Measurements from ENCODE around the gene CLSTN1. TPM values are rescaled to one million over a fixed set of nuclear protein-coding genes. Genes with fewer than 3 reads are reported as not detected.
"Not testable (repeated sequence)": the region's sequence is repeated elsewhere in the genome, so short reads cannot be mapped to it uniquely, and the experiment has no call there.

CLSTN1 gene
- total and polyA plus RNA-seq, 2 donors = 59.6 to 90.6 TPM

DNA sequence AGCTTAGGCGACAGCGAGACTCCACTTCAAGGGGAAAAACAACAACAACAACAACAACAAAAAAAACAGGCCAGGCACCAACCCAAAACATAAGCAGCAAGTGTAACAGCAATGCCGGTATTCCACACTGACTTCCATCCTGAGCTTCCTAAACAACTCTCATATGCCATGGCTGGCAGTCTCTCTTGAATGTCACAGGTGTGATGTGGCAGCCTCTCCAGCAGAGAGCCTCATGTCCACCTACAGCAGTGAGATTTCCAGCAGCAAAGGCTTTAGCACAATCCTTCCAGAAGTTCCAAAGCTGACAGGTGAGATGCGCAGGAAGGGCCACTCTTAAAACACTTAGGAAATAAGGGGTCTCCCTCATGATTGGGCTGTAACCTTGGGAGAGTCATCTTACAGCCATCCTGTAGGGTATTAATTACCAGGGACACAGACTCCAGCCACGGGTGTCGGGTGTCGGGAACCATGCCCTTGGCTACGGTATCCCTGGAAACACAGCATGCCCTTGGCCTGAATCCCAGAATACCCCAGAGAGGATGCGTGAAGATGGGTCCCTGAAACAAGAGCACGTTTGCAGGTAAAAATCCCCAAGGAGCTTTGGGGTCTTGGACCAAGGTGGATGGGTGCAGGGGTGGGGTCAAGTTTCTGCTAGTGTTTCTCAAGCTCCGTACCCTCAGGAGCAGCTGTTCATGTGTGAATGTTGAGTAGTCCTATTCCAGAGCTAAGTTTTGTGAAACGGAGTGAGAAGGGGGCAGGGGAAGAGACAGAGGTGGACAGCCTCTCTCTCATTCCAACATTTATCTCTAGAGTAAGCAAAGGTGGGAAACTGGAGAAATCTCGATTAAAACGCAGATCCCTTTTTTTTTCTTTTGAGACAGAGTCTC lies 31.4 kb downstream of the CLSTN1 start:
- H3K4me3 ChIP-seq (ENCODE audit: low read depth, low read length) = no peak overlapping the region
- DNase-seq (ENCODE audit: extremely low spot score) = no peak
- H3K4me1 ChIP-seq (ENCODE audit: insufficient read depth) = peaks cover 2% of the 10 kb centered on the region
- H3K36me3 ChIP-seq (ENCODE audit: insufficient read depth) = no peaks in the 10 kb centered on the region
- no peak overlapping the region for H3K27ac ChIP-seq (ENCODE audit: low read depth)
- WGBS = 61% methylated on average over 14 of the region's 14 CpGs

DNA sequence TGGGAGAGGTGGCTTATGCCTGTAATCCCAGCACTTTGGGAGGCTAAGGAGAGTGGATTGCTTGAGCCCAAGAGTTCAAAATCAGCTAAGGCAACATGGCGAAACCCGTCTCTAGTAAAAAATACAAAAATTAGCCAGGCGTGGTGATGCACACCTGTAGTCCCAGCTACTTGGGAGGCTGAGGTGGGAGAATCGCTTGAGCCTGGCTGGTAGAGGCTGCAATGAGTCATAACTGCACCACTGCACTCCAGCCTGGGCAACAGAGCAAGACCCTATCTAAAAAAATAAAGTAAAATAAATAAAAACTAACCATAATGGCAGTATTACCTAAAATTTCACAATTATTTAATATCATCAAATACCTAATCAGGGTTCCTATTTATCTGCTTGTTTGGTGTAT lies 34.1 kb downstream of the CLSTN1 start:
- H3K27ac ChIP-seq (ENCODE audit: low read depth); H3K4me3 ChIP-seq (ENCODE audit: low read depth, low read length); DNase-seq (ENCODE audit: extremely low spot score); H3K4me1 ChIP-seq (ENCODE audit: insufficient read depth); H3K36me3 ChIP-seq (ENCODE audit: insufficient read depth): not testable (repeated sequence)
- 97% methylated on average over 4 of the region's 4 CpGs for WGBS

DNA sequence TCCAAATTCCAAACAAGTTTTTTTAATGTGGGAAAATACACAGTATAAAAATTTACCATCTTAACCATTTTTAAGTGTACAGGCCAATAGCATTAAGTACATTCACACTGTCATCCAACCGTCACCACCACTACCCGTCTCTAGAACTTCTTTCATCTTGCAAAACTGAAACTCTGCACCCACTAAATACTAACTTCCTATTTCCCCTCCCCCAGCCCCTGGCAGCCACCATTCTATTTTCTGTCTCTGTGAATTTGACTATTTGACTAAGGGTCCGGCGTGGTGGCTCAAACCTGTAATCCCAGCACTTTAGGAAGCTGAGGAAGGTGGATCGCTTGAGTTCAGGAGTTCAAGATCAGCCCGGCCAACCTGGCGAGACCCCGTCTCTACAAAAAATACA lies 36.1 kb downstream of the CLSTN1 start:
- no peak overlapping the region for H3K4me3 ChIP-seq (ENCODE audit: low read depth, low read length)
- 91% methylated on average over 8 of the region's 8 CpGs for WGBS
- H3K4me1 ChIP-seq (ENCODE audit: insufficient read depth) = peaks cover 2% of the 10 kb centered on the region
- no peak for DNase-seq (ENCODE audit: extremely low spot score)
- no peaks in the 10 kb centered on the region for H3K36me3 ChIP-seq (ENCODE audit: insufficient read depth)
- no peak overlapping the region for H3K27ac ChIP-seq (ENCODE audit: low read depth)

DNA sequence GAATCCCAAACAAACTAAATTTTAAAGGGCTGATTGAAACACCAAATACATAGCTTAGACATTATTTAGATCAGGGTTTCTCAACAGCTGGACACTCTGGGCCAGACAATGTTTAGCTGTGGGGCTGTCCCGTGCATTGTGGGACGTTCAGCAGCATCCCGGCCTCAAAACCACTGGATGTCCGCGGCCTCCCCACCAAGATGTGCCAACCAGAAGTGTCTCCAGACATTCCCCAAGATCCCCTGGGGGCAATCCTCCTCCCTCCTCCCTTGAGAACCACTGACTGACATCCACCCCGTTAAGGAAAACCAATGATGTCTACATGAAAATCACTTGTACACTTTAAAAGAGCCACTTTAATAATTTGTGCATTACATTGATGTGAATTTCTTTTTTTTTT lies 38.4 kb downstream of the CLSTN1 start:
- DNase-seq (ENCODE audit: extremely low spot score) = no peak
- Histone ChIP-seq H3K4me3 (ENCODE audit: low read depth, low read length) (no peak overlapping the region), H3K36me3 (ENCODE audit: insufficient read depth) (no peaks in the 10 kb centered on the region), H3K27ac (ENCODE audit: low read depth) (no peak overlapping the region), H3K4me1 (ENCODE audit: insufficient read depth) (no peaks in the 10 kb centered on the region)
- WGBS = 64% methylated on average over 6 of the region's 6 CpGs

DNA sequence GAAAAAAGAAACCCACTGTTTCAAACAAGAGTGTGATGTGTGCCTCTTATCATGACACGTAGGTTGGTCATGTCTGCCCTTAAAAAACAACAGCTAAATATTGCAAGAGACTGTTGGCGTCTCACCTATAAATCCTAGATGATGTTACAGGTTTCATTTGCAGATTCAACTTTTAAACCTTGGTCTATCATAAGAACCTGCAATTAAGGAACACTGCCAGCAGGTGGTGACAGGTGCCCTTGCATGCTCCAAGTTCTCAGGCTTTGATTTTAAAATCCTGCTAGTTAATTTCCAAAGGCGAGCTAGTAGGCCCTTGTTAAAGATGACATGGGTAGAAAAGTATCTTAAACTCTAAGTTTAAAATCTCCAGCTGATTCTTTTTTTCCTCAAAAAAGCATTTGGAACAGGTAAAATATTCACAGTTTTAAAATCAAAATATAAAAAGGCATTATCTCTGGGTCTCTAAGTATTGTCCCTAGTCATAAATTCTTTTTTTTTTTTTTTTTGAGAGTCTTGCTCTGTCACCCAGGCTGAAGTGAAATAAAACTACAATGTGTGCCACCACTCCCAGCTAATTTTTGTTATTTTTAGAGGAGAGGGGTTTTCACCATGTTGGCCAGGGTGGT lies 39.1 kb downstream of the CLSTN1 start:
- whole genome bisulfite sequencing = 80% methylated on average over 3 of the region's 3 CpGs
- no peak for DNase-seq (ENCODE audit: extremely low spot score)

DNA sequence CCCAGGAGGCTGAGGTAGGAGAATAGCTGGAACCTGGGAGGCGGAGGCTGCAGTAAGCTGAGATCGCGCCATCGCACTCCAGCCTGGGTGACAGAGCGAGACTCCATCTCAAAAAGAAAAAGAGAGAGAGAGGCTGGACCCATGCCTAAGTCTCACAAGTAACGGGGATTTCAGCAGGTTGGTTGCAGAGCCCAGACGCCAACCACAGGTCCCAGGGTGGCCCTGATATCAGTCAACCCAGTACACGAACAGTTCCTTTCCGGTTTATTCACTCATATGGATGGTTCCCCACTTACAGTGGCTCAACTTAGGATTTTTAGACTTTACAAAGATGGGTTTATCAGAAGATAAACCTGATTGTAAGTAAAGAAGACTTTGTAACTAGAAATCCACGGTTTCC lies 40.9 kb downstream of the CLSTN1 start:
- H3K27ac ChIP-seq (ENCODE audit: low read depth) = no peak overlapping the region
- 98% methylated on average over 10 of the region's 10 CpGs for WGBS
- no peaks in the 10 kb centered on the region for H3K4me1 ChIP-seq (ENCODE audit: insufficient read depth)
- no peaks in the 10 kb centered on the region for H3K36me3 ChIP-seq (ENCODE audit: insufficient read depth)
- no peak overlapping the region for H3K4me3 ChIP-seq (ENCODE audit: low read depth, low read length)
- no peak for DNase-seq (ENCODE audit: extremely low spot score)

More for the DNA sequence above, 39.1 kb downstream of the CLSTN1 start:
- Histone ChIP-seq H3K36me3 (ENCODE audit: insufficient read depth) (no peaks in the 10 kb centered on the region), H3K4me1 (ENCODE audit: insufficient read depth) (no peaks in the 10 kb centered on the region), H3K4me3 (ENCODE audit: low read depth, low read length) (no peak overlapping the region), H3K27ac (ENCODE audit: low read depth) (no peak overlapping the region)

DNA sequence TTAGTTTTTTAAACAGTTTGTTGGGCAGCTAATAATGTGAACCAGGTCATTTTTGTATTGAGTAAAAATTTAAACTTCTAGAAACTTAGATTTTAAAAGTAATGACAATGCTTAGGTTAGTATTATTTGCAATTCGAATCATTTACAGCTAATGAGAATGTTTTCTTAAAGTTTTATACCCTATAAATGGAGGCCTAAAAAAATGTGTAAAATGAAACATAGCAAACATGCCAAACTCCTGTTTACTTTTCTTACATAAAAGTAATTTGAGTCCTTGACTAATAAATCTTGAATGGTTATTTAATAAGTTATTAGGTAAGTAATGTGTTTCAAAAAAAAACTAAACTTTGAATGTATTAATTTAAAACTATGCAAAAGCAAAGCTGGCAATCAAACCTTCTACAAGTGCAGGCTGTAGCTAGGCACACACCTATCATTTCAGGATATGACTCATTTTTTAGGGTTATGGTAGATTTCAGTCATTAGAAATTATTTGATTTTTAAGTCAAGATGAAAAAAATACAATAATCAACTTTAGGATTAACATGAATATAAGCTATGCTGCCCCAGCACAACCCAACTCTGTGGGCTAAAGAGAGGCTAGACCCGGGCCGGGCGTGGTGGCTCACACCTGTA lies 41.5 kb downstream of the CLSTN1 start:
- Histone ChIP-seq H3K4me1 (ENCODE audit: insufficient read depth) (no peaks in the 10 kb centered on the region), H3K36me3 (ENCODE audit: insufficient read depth) (no peaks in the 10 kb centered on the region), H3K27ac (ENCODE audit: low read depth) (no peak overlapping the region), H3K4me3 (ENCODE audit: low read depth, low read length) (no peak overlapping the region)
- no peak for DNase-seq (ENCODE audit: extremely low spot score)
- 88% methylated on average over 4 of the region's 4 CpGs for WGBS

DNA sequence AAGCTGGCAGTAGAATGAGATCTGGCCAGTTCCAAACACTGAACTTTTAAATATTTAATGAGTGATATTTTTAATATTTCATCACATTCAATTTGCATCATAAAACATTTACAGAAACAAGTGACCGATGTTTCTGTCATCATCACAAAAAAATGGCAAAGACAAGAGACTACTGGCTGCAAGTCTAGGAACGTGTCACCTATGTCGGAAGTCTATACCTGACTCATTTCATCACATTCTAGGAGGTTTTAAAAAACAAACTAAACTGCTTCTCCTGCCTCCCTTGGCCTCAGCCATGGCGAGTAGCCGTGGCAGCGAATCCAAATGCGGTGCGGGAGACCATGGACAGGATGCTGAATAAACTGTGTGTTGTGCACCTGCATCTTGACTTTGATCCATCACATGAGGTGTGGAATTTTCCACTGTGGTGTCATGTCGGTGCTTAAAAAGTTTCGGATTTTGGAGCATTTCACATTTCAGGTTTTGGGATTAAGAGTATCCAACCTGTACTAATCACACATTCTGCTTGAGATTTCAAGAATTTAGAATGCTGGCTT lies 43.1 kb downstream of the CLSTN1 start:
- no peak overlapping the region for H3K27ac ChIP-seq (ENCODE audit: low read depth)
- H3K4me3 ChIP-seq (ENCODE audit: low read depth, low read length) = no peak overlapping the region
- H3K4me1 ChIP-seq (ENCODE audit: insufficient read depth) = no peaks in the 10 kb centered on the region
- WGBS = 94% methylated on average over 10 of the region's 10 CpGs
- no peaks in the 10 kb centered on the region for H3K36me3 ChIP-seq (ENCODE audit: insufficient read depth)
- DNase-seq (ENCODE audit: extremely low spot score) = no peak

DNA sequence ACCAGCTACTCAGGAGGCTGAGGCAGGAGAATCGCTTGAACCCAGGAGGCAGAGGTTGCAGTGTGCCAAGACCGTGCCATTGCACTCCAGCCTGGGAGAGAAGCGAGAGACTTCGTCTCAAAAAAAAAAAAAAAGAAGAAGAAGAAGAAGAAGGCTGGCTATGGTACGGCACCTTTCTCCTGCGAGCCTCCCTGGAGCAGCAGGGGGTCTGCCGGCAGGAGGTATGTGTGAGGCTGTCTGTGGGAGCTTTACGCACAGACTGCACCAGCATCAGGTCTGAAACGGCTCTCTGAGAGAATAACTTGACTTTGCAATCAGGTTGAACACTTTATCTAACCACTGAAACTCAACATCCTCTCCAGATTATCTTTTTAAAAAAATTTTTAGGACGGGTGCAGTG lies 44.9 kb downstream of the CLSTN1 start:
- no peak for DNase-seq (ENCODE audit: extremely low spot score)

DNA sequence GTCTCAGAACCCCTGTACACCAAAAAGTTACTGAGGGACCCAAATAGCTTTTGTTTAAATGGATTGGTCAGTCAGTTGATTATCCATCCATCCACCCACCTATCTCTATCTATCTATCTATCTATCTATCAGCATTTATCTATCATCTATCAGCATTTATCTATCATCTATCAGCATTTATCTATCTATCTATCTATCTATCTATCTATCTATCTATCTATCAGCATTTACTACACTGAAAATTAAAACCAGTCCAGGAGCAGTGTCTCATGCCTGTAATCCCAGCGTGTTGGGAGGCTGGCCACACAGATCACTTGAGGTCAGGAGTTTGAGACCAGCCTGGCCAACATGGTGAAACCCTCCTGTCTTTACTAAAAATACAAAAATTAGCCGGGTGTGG lies 47.1 kb downstream of the CLSTN1 start:
- Histone ChIP-seq H3K4me1 (ENCODE audit: insufficient read depth) (no peaks in the 10 kb centered on the region), H3K36me3 (ENCODE audit: insufficient read depth) (no peaks in the 10 kb centered on the region), H3K27ac (ENCODE audit: low read depth) (no peak overlapping the region), H3K4me3 (ENCODE audit: low read depth, low read length) (no peak overlapping the region)
- no peak for DNase-seq (ENCODE audit: extremely low spot score)
- 97% methylated on average over 2 of the region's 2 CpGs for WGBS

More for the DNA sequence above, 44.9 kb downstream of the CLSTN1 start:
- 92% methylated on average over 10 of the region's 10 CpGs for WGBS
- Histone ChIP-seq H3K36me3 (ENCODE audit: insufficient read depth) (no peaks in the 10 kb centered on the region), H3K4me1 (ENCODE audit: insufficient read depth) (no peaks in the 10 kb centered on the region), H3K27ac (ENCODE audit: low read depth) (no peak overlapping the region), H3K4me3 (ENCODE audit: low read depth, low read length) (no peak overlapping the region)

DNA sequence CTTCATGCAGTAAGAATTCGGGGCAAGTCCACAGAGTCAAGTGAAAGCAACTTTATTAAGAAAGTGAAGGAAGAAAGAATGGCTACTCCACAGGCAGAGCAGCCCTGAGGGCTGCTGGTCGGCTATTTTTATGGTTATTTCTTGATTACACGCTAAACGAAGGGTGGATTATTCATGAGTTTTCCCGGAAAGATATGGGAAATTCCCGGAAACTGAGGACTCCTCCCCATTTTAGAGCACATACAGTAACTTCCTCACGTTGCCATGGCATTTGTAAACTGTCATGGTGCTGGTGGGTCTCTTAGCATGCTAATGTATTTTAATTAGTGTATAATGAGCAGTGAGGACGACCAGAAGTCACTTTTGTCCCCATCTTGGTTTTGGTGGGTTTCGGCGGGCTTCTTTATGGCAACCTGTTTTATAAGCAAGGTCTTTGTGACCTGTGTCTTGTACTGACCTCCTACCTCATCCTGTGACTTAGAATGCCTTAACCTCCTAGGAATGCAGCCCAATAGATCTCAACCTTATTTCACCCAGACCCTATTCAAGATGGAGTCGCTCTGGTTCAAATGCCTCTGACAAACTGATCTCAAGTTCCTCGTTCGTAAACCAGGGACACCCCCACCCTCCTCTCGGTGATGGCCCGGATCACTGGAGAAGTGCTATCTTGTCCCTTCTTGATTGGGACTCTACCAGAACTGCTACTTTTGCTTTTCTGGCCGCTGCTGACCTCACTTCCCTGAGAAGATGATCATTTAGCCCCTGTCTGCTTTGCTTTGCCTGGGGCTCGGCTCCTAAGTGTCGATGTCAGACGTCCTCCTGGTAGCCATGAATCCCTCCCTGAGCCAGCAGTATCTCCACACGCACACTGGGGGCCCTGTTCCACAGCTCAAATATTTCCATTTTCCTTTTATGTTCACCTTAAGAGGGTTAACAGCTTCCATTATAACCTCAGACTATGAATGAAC lies 48.8 kb downstream of the CLSTN1 start:
- H3K4me3 ChIP-seq (ENCODE audit: low read depth, low read length) = no peak overlapping the region
- no peak for DNase-seq (ENCODE audit: extremely low spot score)
- no peaks in the 10 kb centered on the region for H3K36me3 ChIP-seq (ENCODE audit: insufficient read depth)
- WGBS = 90% methylated on average over 20 of the region's 20 CpGs
- no peak overlapping the region for H3K27ac ChIP-seq (ENCODE audit: low read depth)
- no peaks in the 10 kb centered on the region for H3K4me1 ChIP-seq (ENCODE audit: insufficient read depth)

DNA sequence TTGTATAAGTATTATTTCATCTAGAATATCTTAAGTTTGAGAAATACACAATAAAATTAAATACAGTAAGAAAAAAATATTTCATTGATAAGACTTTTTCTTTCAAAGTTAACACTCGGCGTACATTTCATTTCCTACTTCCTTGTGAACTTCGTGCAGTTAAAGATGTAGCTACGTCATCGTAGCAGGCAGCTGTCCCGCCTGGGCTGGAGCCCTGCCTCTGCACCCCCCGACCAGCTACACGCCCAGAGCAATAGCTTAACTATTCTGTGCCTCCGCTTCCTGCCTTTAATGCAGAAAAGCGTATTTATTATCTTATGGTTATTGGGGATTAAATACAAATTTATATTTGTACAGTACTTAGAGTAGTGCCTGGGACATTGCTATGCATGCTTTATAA lies 53.5 kb downstream of the CLSTN1 start:
- Histone ChIP-seq H3K36me3 (ENCODE audit: insufficient read depth) (no peaks in the 10 kb centered on the region), H3K4me3 (ENCODE audit: low read depth, low read length) (no peak overlapping the region), H3K27ac (ENCODE audit: low read depth) (no peak overlapping the region), H3K4me1 (ENCODE audit: insufficient read depth) (no peaks in the 10 kb centered on the region)
- DNase-seq (ENCODE audit: extremely low spot score) = no peak
- 61% methylated on average over 10 of the region's 10 CpGs for WGBS

DNA sequence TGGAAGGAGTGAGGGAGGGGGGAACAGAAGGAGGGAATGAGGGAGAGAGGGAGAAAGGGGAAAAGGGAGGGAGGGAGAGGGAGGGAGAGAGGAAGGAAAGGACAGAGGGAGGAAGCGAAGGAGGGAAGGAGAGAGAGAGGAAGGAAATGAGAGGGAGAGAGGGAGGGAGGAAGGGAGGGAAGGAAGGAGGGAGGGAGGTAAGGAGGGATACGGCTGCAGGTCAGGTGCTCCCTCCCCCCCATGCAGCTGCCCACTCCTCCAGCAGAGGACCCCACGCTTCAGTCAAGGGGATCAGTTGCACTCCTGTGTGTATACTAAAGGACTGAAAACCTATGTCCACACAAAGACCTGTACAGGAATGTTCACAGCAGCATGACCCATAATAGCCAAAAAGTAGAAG lies 54.8 kb downstream of the CLSTN1 start:
- H3K4me1 ChIP-seq (ENCODE audit: insufficient read depth) = no peaks in the 10 kb centered on the region
- H3K36me3 ChIP-seq (ENCODE audit: insufficient read depth) = no peaks in the 10 kb centered on the region
- H3K27ac ChIP-seq (ENCODE audit: low read depth) = no peak overlapping the region
- WGBS = 76% methylated on average over 3 of the region's 3 CpGs
- DNase-seq (ENCODE audit: extremely low spot score) = no peak
- H3K4me3 ChIP-seq (ENCODE audit: low read depth, low read length) = no peak overlapping the region

Measured in urinary bladder (tissue), 4 donors.